ENCODE measurements around the gene ZFPM1. TPM values are rescaled to one million over a fixed set of nuclear protein-coding genes. Genes with fewer than 3 reads are reported as not detected.
A peak's percentile ranks its signal among the peaks of the same experiment; 100 is the strongest.

Gene ZFPM1
- total RNA-seq, 2 donors from 2014 or later = 10.9 to 11.4 TPM

DNA sequence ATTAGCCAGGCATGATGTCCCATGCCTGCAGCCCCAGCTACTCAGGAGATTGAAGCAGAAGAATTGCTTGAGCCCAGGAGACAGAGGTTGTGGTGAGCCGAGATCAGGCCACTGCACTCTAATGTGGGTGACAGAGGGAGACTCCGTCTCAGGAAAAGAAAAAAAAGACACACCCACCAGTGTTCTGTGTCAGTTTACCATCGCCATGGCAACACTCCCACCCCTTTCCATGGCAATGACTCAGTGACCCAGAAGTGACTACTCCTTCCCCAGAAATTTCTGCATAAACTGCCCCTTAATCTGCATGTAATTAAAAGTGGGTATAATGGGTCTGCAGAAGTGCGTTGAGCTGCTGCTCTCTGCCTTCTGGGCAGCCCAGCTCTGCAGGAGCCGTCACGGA is 113.1 kb downstream of the ZFPM1 start:
- H3K4me1 ChIP-seq = peaks cover 14% of the 10 kb centered on the region
- no peaks in the 10 kb centered on the region for H3K9me3 ChIP-seq
- no peaks in the 10 kb centered on the region for H3K27me3 ChIP-seq
- no peak for TF ChIP-seq POLR2A (IDR thresholded peaks at IDR 0.05)
- TF ChIP-seq, protein P1, sequence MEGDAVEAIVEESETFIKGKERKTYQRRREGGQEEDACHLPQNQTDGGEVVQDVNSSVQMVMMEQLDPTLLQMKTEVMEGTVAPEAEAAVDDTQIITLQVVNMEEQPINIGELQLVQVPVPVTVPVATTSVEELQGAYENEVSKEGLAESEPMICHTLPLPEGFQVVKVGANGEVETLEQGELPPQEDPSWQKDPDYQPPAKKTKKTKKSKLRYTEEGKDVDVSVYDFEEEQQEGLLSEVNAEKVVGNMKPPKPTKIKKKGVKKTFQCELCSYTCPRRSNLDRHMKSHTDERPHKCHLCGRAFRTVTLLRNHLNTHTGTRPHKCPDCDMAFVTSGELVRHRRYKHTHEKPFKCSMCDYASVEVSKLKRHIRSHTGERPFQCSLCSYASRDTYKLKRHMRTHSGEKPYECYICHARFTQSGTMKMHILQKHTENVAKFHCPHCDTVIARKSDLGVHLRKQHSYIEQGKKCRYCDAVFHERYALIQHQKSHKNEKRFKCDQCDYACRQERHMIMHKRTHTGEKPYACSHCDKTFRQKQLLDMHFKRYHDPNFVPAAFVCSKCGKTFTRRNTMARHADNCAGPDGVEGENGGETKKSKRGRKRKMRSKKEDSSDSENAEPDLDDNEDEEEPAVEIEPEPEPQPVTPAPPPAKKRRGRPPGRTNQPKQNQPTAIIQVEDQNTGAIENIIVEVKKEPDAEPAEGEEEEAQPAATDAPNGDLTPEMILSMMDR (IDR thresholded peaks at IDR 0.05) = no peak
- H3K4me3 ChIP-seq = no peak overlapping the region
- ATAC-seq = no peak
- H3K36me3 ChIP-seq (replicated peaks in 1 of 2; ENCODE audit: insufficient read depth in 1 of 2, low read depth in 2 of 2) = no peaks in the 10 kb centered on the region
- WGBS, 2 donors = 74 to 78% methylated on average over 6 of the region's 6 CpGs
- no peak for DNase-seq
- intact Hi-C loops (cut with DNase I) = no loop called here
- H3K27ac ChIP-seq = no peak overlapping the region

DNA sequence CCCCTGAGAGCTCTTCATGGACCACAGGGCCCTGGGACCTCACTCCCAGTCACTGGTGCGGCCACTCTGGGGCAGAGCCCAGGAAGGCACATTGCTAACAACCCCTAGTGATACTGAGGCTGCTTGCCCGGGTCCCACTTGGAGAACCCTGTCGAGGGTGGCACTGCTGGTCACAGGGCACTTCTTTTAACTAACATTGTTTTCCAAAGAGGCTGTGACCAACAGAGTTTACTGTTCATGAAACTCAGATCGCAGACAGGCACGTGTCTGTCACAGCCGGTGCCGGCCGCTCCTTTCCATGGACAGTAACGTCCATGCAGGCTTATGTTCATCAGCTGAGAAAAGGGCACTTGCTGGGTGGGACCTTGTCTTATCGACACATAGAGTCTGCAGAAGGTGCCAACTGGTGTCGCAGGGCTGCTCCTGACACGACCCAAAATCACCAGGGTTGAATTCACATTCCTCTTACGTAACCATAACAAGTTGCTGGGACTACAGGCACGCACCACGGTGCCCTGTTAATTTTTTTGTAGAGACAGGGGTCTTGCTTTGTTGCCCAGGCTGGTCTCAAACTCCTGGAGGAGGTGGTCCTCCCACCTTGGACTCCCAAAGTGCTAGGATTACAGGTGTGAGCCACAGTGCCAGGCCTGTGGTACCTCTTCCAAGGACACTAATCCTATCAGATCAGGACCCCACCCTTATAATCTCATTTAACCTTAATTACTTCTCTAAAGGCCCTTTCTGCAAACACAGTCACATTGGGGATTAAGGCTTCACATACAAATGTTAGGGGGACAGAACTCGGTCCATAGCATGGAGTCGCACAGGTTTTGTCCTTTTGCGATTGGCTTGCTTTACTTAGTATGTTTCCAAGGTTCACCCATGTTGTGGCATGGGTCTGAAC is 115.9 kb downstream of the ZFPM1 start:
- H3K36me3 ChIP-seq (replicated peaks in 1 of 2; ENCODE audit: insufficient read depth in 1 of 2, low read depth in 2 of 2) = no peaks in the 10 kb centered on the region
- 79 to 83% methylated on average over 13 to 18 of the region's 18 CpGs for WGBS, 2 donors
- DNase-seq = no peak
- peak overlapping the region in 2 of 4 donors; percentile 56 to 87 for H3K27ac ChIP-seq
- no peaks in the 10 kb centered on the region for H3K27me3 ChIP-seq
- intact Hi-C loops (cut with DNase I) = no loop called here
- no peak for ATAC-seq
- peaks cover 24% of the 10 kb centered on the region for H3K4me1 ChIP-seq
- H3K9me3 ChIP-seq = no peaks in the 10 kb centered on the region
- no peak overlapping the region for H3K4me3 ChIP-seq
- TF ChIP-seq, protein P1 (IDR thresholded peaks at IDR 0.05) = no peak
- no peak for TF ChIP-seq POLR2A (IDR thresholded peaks at IDR 0.05)

DNA sequence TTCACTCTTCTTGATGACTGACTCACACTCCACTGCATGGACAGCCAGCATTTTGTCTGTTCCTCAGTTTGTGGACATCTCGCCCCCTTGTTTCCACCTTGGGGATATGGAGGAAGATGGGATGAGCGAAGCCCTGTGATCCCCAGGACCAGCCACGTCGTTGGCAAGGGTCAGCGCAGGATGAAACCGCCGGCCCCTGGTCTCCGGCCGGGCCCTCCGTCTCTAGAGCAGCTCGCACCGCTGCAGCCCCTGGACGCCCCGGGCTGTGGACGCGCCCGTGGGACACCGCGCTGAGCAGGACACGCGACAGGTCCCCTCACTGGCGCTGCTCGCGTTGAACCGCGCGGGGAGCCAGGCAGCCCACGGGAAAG is 116.5 kb downstream of the ZFPM1 start:
- Histone ChIP-seq H3K27ac (peak overlapping the region; percentile 13 to 87 (median 70)), H3K9me3 (no peaks in the 10 kb centered on the region)
- intact Hi-C loops (cut with DNase I) = no loop called here

DNA sequence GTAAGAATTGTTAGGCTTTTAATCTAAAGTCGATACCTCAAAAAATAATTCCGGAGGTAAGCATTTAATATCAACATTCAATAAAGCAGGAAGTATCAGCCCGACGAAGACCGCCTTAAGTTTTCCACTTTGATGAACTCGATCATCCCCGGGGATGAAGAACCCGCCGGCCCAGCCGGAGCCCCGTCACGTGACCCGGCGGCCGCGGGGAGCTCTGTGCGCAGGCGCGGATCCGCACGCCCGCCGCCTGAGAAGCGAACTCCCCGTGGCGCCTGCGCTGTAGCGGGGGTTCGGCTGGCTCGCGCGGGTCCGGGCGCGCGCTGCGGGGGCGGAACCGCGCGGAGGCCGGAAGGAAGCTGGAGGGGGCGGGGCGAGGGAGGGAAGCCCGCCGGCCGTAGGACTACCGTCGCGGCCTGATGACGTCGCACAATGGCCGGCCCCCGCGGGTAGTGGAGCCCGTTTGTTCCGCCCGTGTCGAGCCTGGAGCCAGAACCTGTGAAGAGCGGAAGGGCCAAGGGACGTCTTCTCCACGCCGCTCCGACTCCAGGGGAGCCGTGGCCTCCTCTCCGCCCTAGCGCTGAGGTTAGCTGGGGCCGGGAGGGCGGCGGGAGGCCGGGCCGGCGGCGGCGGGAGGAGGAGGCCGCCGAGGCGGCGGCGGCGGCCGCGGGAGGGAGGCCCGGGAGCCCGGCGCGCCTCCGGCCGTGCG is 117.1 kb downstream of the ZFPM1 start, which contains the start of gene ZC3H18:
ZC3H18 (plus strand) TSS at position 419 of the 706 bp plus-strand sequence. CDS start 6,721 bp downstream, outside the sequence.
- WGBS, 2 donors = 0 to 1% methylated on average over 9 to 69 of the region's 90 CpGs
- no peaks in the 10 kb centered on the region for H3K9me3 ChIP-seq
- ATAC-seq (peak; percentile 100), DNase-seq (peak; percentile 97 to 98 (median 98))
- H3K4me1 ChIP-seq = peaks cover 24% of the 10 kb centered on the region
- TF ChIP-seq, protein P1 (IDR thresholded peaks at IDR 0.05) = no peak
- TF ChIP-seq POLR2A (IDR thresholded peaks at IDR 0.05) = peak; percentile 33 to 70 (median 64)
- H3K27me3 ChIP-seq = no peaks in the 10 kb centered on the region
- no peaks in the 10 kb centered on the region for H3K36me3 ChIP-seq (replicated peaks in 1 of 2; ENCODE audit: insufficient read depth in 1 of 2, low read depth in 2 of 2)
- peak within 1 kb of the TSS; percentile 56 to 87 (median 72) for H3K27ac ChIP-seq
- intact Hi-C loops (cut with DNase I) = no loop called here
- H3K4me3 ChIP-seq = peak within 1 kb of the TSS; percentile 53 to 85

More for the DNA sequence above, 116.5 kb downstream of the ZFPM1 start:
- no peaks in the 10 kb centered on the region for H3K27me3 ChIP-seq
- peak overlapping the region; percentile 28 to 39 for H3K4me3 ChIP-seq
- H3K4me1 ChIP-seq = peaks cover 24% of the 10 kb centered on the region
- TF ChIP-seq, protein P1 (IDR thresholded peaks at IDR 0.05) = no peak
- TF ChIP-seq POLR2A (IDR thresholded peaks at IDR 0.05) = no peak
- DNase-seq (peak in 2 of 4 donors; percentile 11 to 25), ATAC-seq (peak; percentile 5)
- WGBS, 2 donors = 3% methylated on average over 7 to 28 of the region's 28 CpGs
- H3K36me3 ChIP-seq (replicated peaks in 1 of 2; ENCODE audit: insufficient read depth in 1 of 2, low read depth in 2 of 2) = no peaks in the 10 kb centered on the region

Data from body of pancreas (tissue), 4 donors.